ENCODE results near the gene MYOD1.
A peak's percentile ranks its signal among the peaks of the same experiment; 100 is the strongest.

The MYOD1 gene

GRCh38 chr11:17724020-17724908, 4.9 kb downstream of the MYOD1 start:
- no peak for DNase-seq (ENCODE audit: low spot score)
- TF ChIP-seq, protein P1, sequence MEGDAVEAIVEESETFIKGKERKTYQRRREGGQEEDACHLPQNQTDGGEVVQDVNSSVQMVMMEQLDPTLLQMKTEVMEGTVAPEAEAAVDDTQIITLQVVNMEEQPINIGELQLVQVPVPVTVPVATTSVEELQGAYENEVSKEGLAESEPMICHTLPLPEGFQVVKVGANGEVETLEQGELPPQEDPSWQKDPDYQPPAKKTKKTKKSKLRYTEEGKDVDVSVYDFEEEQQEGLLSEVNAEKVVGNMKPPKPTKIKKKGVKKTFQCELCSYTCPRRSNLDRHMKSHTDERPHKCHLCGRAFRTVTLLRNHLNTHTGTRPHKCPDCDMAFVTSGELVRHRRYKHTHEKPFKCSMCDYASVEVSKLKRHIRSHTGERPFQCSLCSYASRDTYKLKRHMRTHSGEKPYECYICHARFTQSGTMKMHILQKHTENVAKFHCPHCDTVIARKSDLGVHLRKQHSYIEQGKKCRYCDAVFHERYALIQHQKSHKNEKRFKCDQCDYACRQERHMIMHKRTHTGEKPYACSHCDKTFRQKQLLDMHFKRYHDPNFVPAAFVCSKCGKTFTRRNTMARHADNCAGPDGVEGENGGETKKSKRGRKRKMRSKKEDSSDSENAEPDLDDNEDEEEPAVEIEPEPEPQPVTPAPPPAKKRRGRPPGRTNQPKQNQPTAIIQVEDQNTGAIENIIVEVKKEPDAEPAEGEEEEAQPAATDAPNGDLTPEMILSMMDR (IDR thresholded peaks at IDR 0.05; ENCODE audit: extremely low read depth, missing control alignments): no peak

GRCh38 chr11:17725174-17725573, 5.8 kb downstream of the MYOD1 start:
- TF ChIP-seq, protein P1 (IDR thresholded peaks at IDR 0.05; ENCODE audit: extremely low read depth, missing control alignments): no peak

GRCh38 chr11:17730137-17730536, 10.8 kb downstream of the MYOD1 start:
- no peak for DNase-seq (ENCODE audit: low spot score)
- TF ChIP-seq, protein P1 (IDR thresholded peaks at IDR 0.05; ENCODE audit: extremely low read depth, missing control alignments): no peak

More at GRCh38 chr11:17725174-17725573, 5.8 kb downstream of the MYOD1 start:
- DNase-seq (ENCODE audit: low spot score): no peak

- DNase-seq (ENCODE audit: low spot score): peak; percentile 91
- TF ChIP-seq, protein P1 (IDR thresholded peaks at IDR 0.05; ENCODE audit: extremely low read depth, missing control alignments): peak; percentile 84
Measured at GRCh38 chr11:17730608-17731462, 11.5 kb downstream of the MYOD1 start.

DNA sequence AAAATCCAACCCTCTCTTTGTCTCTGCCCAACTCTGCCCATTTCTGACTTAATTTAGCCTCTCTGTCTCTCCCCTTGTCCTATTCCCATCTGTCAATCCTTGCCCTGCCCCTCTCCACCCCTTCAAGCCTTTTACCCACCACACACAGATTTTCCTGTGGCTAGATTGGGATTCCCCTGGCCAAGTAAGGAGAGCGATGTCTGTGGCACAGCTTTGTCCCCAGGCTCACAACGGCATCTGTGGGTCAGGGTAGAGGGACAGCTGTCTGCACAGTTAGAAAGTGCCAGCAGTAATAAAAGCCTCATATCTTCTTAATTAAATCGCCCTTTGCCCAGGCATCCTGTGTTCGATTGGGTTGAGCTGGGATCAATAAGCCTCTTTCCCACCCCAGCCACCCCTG, 13.9 kb downstream of the MYOD1 start:
- DNase-seq (ENCODE audit: low spot score): no peak
- TF ChIP-seq, protein P1 (IDR thresholded peaks at IDR 0.05; ENCODE audit: extremely low read depth, missing control alignments): no peak

- peak; percentile 59 for DNase-seq (ENCODE audit: low spot score)
- TF ChIP-seq, protein P1 (IDR thresholded peaks at IDR 0.05; ENCODE audit: extremely low read depth, missing control alignments): no peak
Measured at GRCh38 chr11:17734418-17734911, 15.1 kb downstream of the MYOD1 start, which contains the start of gene KCNC1. KCNC1 (plus strand) TSS chr11:17734781; CDS start chr11:17736003, 1,222 bp downstream.
